ENCODE results near the gene LDLRAD3.

LDLRAD3 gene

GRCh38 chr11:36105743-36106581 lies 162.1 kb downstream of the LDLRAD3 start:
- no peak for DNase-seq (ENCODE audit: low read depth)

DNA sequence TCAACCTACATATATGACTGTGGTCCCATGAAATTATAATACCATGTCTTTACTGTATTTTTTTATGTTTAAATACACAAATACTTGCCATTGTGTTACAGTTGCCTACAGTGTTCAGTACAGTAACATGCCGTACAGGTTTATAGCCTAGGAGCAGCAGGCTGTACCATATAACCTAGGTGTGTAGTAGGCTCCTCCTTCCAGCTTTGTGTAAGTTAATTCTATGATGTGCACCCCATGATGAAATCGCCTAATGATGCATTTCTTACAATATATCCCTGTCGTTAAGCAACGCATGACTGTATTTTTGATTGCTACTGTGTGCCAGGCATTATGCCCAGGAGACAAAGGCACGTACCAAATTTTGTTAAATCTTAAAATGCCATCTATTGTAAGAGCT lies 163.7 kb downstream of the LDLRAD3 start:
- no peak for DNase-seq (ENCODE audit: low read depth)

DNA sequence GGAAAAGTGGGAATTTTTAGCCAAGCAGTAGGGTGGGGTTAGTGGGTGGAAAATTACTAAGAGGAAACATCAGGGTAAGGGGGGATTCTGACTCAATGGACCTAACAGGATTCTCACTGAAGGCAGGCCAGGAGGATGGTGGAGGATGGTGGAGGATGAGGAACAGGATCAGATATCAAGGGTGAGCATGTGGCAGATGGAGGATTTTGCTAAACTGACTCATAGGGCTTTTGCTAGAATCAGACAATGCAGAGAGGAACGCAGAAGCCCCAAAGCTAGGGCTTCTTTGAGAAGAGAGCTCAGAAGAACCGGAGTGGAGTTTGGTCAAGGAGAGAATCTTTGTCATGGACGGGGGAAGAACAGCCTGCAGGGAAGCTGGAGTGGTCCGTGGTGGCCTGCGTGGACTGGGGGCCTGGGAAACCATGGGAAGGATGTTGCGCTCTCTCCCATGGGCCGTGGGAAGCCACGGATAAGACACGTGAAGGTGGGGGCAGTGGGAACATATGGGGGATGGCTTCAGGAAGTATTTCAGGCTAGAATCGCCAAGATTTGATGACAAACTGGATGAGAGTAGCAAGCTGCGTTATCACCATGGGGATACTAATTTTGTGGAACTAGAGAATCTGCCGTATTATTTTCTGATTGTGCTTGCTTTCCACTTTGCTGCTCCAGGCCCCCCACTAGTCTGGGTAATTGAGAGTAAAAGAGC lies 165.2 kb downstream of the LDLRAD3 start:
- DNase-seq (ENCODE audit: low read depth) = no peak

DNA sequence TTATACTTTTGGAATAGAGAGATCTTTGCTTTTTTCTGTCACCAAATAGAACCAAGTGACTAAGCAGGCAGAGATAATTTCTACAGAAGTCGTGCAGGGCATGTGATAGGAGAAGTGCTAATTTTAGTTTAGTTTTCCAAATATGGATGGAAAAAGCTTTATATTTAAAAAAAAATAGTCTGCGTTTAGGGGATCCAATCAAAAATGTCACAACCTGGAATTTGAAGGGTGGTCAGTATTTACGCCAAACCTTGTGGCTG lies 165.7 kb downstream of the LDLRAD3 start:
- DNase-seq (ENCODE audit: low read depth) = no peak

DNA sequence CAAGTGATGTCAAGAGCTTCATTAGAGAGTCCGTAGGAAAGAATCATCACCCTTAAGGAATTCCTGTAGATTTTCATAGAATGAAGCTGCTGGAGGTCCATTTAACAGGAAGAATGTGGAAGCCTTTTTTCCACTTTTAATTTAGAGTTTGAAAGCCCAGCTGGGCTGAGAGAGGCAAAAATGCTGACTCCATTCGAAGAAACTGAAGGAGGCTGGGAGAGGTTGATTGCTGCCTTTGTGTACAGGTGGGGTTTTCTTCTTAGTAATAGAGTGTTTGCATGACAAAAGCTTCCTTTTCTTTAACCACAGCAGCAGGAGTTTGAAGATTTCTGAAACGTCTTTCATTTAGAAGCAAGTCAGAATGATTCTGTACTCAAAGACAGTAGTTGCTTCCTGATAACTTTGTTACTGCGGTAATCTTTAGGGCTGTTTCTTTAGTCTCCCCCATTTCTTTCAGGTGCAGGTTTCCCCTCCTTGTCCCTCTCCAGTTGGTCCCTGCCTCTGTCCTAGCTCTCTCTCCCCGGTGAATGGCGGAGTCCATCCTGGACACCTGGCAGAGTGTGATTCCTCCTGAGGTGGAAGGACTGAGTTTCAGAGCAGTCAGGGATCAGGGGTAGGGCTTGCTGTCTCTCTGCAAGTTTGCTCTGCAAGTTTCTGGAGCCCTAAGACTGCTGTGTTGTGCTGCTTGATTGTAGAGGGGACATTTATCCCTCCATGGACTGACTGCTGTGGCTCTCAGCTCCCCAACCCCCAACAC lies 166.2 kb downstream of the LDLRAD3 start:
- no peak for DNase-seq (ENCODE audit: low read depth)

GRCh38 chr11:36110668-36111410 lies 167.0 kb downstream of the LDLRAD3 start:
- no peak for DNase-seq (ENCODE audit: low read depth)

DNA sequence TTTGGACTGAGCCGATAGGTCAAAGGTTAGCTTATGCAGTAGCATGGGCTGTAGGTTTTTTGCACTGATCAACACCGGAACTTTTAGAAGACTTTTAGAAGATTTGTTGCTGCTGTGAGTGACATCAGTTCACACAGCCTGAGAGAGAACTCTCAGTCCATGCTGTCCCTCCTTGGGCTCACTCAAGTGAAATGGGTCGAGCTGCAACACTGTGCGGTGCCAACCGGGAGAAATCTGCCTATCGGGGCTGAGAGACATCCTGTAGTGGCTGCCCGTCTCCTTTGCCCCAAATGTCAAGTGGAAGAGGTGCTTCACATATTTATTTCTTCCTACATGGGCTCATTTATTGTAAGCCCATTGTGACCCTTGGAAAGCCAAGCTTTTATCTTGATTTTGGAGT lies 170.2 kb downstream of the LDLRAD3 start:
- no peak for DNase-seq (ENCODE audit: low read depth)

GRCh38 chr11:36115378-36115801 lies 171.5 kb downstream of the LDLRAD3 start:
- no peak for DNase-seq (ENCODE audit: low read depth)

DNA sequence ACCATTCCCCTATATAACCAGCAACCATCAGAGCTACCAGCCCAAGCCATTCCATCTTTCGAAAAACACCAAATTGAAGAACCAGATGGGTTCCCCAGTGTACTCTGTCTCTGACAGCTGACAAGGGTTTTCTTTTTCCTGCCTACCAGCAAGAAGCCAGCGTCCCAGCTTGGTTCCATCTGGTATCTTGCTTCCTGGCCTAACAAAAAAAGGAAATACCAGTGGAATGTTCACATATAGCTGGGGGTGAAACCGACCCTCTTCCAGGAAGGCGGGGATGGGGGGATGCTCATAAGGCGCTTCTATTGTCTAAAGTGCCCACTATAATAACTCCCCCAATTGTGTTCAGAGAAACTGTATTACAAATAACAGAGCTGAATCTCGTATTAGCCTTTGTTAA lies 172.3 kb downstream of the LDLRAD3 start:
- DNase-seq (ENCODE audit: low read depth) = no peak

DNA sequence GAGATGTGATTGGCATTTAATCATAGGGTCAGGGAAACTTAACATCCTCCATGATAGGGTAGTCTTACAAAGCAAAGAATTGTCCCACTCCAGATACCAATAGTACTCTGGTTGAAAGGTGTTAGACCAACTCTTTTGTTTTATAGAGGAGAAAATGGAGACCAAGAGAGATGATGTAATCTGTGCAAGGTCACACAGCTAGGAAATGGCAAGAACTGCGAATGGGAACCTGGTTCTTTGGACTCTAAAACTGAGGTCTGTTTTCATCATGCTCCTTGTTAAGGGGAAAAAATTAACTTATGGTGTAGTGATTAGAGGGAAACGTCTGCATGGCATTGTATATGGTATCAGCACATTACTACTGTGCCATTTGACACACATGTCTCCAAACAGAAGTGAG lies 174.2 kb downstream of the LDLRAD3 start:
- no peak for DNase-seq (ENCODE audit: low read depth)

- DNase-seq (ENCODE audit: low read depth) = no peak
Measured at GRCh38 chr11:36119300-36119699, 175.4 kb downstream of the LDLRAD3 start.

DNA sequence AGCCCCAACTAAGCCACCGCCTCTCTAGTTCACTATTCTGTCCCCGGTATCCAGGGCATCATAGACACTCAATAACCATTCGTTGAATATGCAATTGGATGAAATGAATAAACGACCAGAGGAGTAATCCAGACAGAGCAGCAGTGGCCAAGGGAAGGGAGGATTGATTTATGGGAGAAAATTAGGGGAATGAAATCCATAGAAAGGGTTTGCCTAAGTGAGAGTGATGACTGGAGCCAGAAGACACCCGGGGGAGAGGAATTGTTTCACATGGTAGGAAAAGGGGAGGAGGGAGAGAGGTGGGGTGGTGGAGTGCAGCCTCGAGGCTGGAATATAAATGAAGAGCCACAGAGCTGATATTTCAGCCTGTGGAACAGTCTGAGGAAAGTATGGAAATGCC lies 177.2 kb downstream of the LDLRAD3 start:
- DNase-seq (ENCODE audit: low read depth) = no peak

DNA sequence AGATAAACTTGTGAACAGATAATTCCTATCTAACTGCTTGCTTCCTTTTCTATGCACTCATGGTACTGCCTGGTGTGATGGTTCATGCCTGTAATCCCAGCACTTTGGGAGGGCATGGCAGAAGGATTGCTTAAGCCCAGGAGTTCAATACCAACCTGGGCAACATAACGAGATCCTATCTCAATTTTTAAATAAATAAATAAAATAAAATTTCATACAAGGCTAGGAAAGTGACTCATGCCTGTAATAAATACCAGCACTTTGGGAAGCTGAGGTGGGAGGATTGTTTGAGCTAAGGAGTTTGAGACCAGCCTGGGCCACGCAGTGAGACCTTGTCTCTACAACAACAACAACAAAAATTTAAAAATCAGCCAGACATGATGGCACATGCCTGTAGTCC lies 178.8 kb downstream of the LDLRAD3 start:
- no peak for DNase-seq (ENCODE audit: low read depth)

DNA sequence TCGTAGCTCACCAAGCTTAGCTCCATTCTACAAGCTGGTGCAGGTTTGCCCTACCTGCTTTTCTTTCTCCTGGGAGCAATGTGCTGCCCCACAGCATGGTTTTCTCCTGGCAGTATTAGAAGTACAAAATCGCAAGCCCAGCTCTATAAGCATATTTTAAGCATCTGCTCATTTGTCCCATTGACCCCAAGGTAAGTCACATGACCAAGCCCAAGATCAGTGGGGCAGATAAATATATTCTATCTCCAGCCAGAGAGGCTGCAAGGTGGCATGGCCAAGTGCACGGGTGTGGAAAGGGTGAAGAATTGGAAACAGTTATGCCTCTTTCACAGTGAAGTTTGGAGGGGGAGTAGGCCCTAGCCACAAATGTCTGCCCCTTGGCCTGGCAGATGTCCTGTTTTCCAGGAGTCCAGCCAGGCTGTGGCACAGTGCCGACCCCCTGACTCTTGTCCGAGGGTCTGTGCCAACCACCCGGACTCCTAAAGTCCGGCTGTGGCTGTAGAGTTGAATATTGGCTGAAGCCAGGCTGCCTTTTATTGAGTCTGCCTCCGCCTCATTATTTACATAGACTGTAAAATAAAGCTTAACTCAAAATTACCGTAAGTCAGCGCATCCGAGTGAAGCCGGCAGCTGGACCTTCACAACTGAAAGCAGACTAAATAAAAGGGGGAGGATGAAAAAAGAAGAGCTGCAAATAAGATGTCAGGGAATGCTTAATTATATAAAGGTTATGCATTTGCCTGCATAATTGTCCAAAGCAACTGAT lies 179.7 kb downstream of the LDLRAD3 start:
- DNase-seq (ENCODE audit: low read depth) = no peak

DNA sequence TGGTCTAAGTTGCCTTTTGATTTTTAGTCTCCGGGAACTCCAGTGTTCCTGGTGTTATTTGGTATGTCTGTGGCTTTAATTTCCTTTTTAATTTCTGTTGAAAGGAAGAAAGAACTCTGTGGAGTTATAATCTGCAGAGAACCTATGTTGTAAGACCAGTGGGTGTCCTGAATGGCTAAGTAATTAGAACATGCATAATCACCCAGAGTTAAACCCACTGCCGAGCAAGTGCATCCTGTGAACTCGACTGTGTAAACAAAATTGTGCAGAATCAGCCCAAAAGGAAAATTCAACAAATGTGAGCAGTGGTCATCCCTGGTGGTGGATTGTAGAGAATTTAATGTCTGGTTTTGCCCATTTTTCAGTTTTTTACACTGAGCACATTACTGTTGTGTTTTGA lies 182.8 kb downstream of the LDLRAD3 start:
- no peak for DNase-seq (ENCODE audit: low read depth)

DNA sequence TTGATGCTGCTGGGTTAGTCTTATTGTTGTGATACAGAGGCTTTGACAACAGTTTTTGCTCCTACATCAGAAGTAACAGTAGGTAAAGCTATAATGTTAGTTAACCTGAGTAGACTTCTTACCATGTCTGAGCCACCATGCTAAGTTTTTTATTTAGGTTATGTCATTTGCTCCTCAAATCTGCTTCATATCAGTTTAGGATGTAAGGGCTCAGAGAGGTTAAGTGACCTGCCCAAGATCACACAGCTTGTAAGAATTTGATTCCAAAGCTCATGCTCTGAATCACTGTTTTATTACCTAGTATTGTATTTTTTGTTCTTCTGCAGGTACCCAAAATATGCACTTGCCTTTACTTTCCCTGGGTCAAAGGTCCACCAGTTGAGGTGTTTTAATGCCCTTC lies 183.7 kb downstream of the LDLRAD3 start:
- DNase-seq (ENCODE audit: low read depth) = no peak

- DNase-seq (ENCODE audit: low read depth) = no peak
Measured at GRCh38 chr11:36129955-36130354, 186.1 kb downstream of the LDLRAD3 start.

GRCh38 chr11:36130401-36130800 lies 186.5 kb downstream of the LDLRAD3 start:
- no peak for DNase-seq (ENCODE audit: low read depth)

DNA sequence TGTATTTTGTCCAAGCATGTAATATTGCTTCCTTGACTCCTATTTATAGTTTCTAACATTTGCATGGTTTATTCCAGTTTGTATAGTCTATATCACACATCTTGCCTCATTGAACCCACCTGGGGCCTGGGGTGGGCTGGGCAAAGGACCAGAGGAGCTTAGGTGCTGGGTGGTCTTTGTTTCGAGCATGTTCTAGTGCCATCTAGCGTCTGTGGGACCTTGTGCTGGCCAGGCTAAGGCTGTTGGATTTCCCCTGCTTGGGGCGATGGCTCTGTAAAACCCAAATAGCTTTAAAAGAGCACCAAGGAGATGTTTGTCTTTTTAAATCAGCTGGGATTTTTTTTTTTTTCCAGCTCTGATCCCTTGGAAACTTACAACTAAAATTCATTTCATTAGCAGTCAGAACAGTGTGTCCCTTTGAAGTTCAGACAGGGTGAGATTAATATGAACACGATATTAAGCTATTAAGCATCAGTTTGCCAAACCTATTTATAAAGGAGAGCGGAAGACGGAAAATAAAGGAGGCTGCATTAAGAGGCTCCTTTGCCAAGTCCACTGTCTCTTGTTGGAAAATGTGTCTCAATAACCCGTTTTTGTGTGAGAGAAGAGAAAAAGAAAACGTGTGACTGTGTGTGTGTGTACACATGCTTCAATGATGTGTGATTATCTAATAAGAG lies 188.0 kb downstream of the LDLRAD3 start:
- no peak for DNase-seq (ENCODE audit: low read depth)

GRCh38 chr11:36132940-36133339 lies 189.1 kb downstream of the LDLRAD3 start:
- no peak for DNase-seq (ENCODE audit: low read depth)

GRCh38 chr11:36135076-36135475 lies 191.2 kb downstream of the LDLRAD3 start:
- no peak for DNase-seq (ENCODE audit: low read depth)
